DND-41 (cell line): Measurements from ENCODE around the gene PHACTR1.

Source experiments
- ATAC-seq: fragments of 200-7000 bp; cut with Tn5 transposase; 3 replicates; pipeline ENCODE4 v1.9.1; 2021; ENCODE audit warnings: low read depth; ENCODE audit not compliant: insufficient read depth
- DNase-seq: peaks from one replicate; pipeline ENCODE4 v3.0.0-alpha.2; 2020
- H2AFZ ChIP-seq: 2 replicates; pipeline ENCODE4 v1.6.0; 2012; ENCODE audit warnings: low read depth, low read length
- H3K27ac ChIP-seq: 2 replicates; pipeline ENCODE4 v1.5.1; 2012; ENCODE audit warnings: low read length, inconsistent platforms
- H3K27me3 ChIP-seq: fragments of 200-600 bp; sonication (generic); 2 replicates; pipeline ENCODE4 v1.6.0; 2012; ENCODE audit warnings: low read length, mild to moderate bottlenecking, inconsistent platforms; ENCODE audit not compliant: insufficient read depth, poor library complexity
- H3K36me3 ChIP-seq: 2 replicates; pipeline ENCODE4 v1.5.1; 2012; ENCODE audit warnings: low read length, inconsistent platforms; ENCODE audit not compliant: insufficient read depth
- H3K4me1 ChIP-seq: 2 replicates; pipeline ENCODE4 v1.5.1; 2012; ENCODE audit warnings: mild to moderate bottlenecking, low read length; ENCODE audit not compliant: insufficient read depth
- H3K4me2 ChIP-seq: 2 replicates; pipeline ENCODE4 v1.6.0; 2012; ENCODE audit warnings: mild to moderate bottlenecking, moderate library complexity, low read length, inconsistent platforms; ENCODE audit not compliant: insufficient read depth
- H3K4me3 ChIP-seq, 2 experiments: fragments of 200-600 bp in 1 of 2; shearing (Covaris generic) in 1 of 2; 2 replicates each; pipeline ENCODE4 v1.5.1; 2012 to 2016; ENCODE audit warnings: inconsistent platforms in 2 of 2, low read length in 2 of 2, mild to moderate bottlenecking in 2 of 2, low read depth in 1 of 2, moderate library complexity in 1 of 2
- H3K79me2 ChIP-seq: 2 replicates; pipeline ENCODE4 v1.6.0; 2012; ENCODE audit warnings: low read length, inconsistent platforms; ENCODE audit not compliant: insufficient read depth
- H3K9ac ChIP-seq: 2 replicates; pipeline ENCODE4 v1.6.0; 2012; ENCODE audit warnings: low read depth, mild to moderate bottlenecking, inconsistent platforms, low read length, moderate library complexity
- H3K9me3 ChIP-seq: 2 replicates; pipeline ENCODE4 v1.5.1; 2012; ENCODE audit warnings: low read length, moderate library complexity, mild to moderate bottlenecking, inconsistent platforms; ENCODE audit not compliant: insufficient read depth, severe bottlenecking
- H4K20me1 ChIP-seq: 2 replicates; pipeline ENCODE4 v1.6.0; 2012; ENCODE audit warnings: low read length; ENCODE audit not compliant: insufficient read depth
- CTCF ChIP-seq: IDR thresholded peaks from 2 replicates; pipeline ENCODE4 v1.5.1; 2012; ENCODE audit warnings: borderline replicate concordance, low read length, moderate library complexity, mild to moderate bottlenecking; ENCODE audit not compliant: poor library complexity, severe bottlenecking; ENCODE audit errors: extremely low read depth
- EZH2 ChIP-seq: IDR thresholded peaks from 3 replicates; pipeline ENCODE4 v1.6.1; 2012; ENCODE audit warnings: borderline replicate concordance, low read depth, mild to moderate bottlenecking, moderate library complexity, low read length, inconsistent platforms; ENCODE audit not compliant: severe bottlenecking

The PHACTR1 gene

GRCh38 chr6:12947967-12948366 lies 231.4 kb downstream of the PHACTR1 start:
- Histone ChIP-seq H4K20me1 (no peaks in the 10 kb centered on the region), H3K4me3 (no peak overlapping the region), H3K4me2 (no peak overlapping the region), H3K4me1 (no peaks in the 10 kb centered on the region), H3K9ac (no peak overlapping the region), H3K36me3 (no peaks in the 10 kb centered on the region), H3K27ac (no peak overlapping the region), H2AFZ (no peak overlapping the region), H3K9me3 (no peaks in the 10 kb centered on the region), H3K27me3 (peaks cover 7% of the 10 kb centered on the region), H3K79me2 (no peaks in the 10 kb centered on the region)
- DNase-seq (no peak), ATAC-seq (no peak)
- TF ChIP-seq CTCF (no peak), EZH2 (no peak)

DNA sequence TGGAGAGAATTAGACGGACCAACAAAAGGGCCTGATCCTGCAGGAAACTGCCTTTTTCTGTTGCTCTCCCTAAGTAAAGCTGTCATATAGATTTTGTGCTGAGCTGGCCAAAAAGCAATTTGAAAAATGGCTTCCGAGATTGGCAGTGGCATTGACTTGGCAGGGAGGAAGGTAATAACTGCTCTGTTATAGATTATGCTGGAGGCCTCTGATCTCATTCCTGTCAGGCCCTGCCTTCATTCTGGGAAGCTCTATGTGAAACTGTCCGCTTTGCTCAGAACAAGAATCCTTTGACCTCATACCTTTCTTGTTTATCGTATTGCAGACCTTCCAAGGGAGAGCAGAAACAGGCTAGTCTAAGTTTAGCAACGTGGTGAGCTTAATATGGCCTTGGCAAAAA lies 234.4 kb downstream of the PHACTR1 start:
- H3K9me3 ChIP-seq = no peaks in the 10 kb centered on the region
- ATAC-seq = no peak
- no peaks in the 10 kb centered on the region for H3K79me2 ChIP-seq
- H3K36me3 ChIP-seq = no peaks in the 10 kb centered on the region
- H3K4me3 ChIP-seq = no peak overlapping the region
- H3K27me3 ChIP-seq = peaks cover 17% of the 10 kb centered on the region
- no peaks in the 10 kb centered on the region for H3K4me1 ChIP-seq
- no peak for DNase-seq
- no peak overlapping the region for H3K27ac ChIP-seq
- no peaks in the 10 kb centered on the region for H4K20me1 ChIP-seq
- H2AFZ ChIP-seq = no peak overlapping the region
- H3K9ac ChIP-seq = no peak overlapping the region
- TF ChIP-seq EZH2 (no peak), CTCF (no peak)
- no peak overlapping the region for H3K4me2 ChIP-seq

- Histone ChIP-seq H2AFZ (no peak overlapping the region), H3K4me2 (no peak overlapping the region), H3K27me3 (peaks cover 18% of the 10 kb centered on the region), H3K79me2 (no peaks in the 10 kb centered on the region), H3K9ac (no peak overlapping the region), H3K36me3 (no peaks in the 10 kb centered on the region), H4K20me1 (no peaks in the 10 kb centered on the region), H3K4me3 (no peak overlapping the region), H3K4me1 (peaks cover 3% of the 10 kb centered on the region), H3K27ac (no peak overlapping the region), H3K9me3 (no peaks in the 10 kb centered on the region)
- DNase-seq (no peak), ATAC-seq (no peak)
- TF ChIP-seq CTCF = no peak
These were observed 234.8 kb downstream of the PHACTR1 start for GRCh38 chr6:12951415-12951814.

GRCh38 chr6:12952318-12952717 lies 235.8 kb downstream of the PHACTR1 start:
- DNase-seq = no peak
- H3K4me3 ChIP-seq = no peak overlapping the region
- H2AFZ ChIP-seq = no peak overlapping the region
- H3K36me3 ChIP-seq = no peaks in the 10 kb centered on the region
- H3K79me2 ChIP-seq = no peaks in the 10 kb centered on the region
- no peak overlapping the region for H3K9ac ChIP-seq
- no peak overlapping the region for H3K27ac ChIP-seq
- no peaks in the 10 kb centered on the region for H4K20me1 ChIP-seq
- peaks cover 12% of the 10 kb centered on the region for H3K4me1 ChIP-seq
- H3K9me3 ChIP-seq = no peaks in the 10 kb centered on the region
- ATAC-seq = no peak
- no peak for TF ChIP-seq EZH2
- TF ChIP-seq CTCF = no peak
- H3K4me2 ChIP-seq = no peak overlapping the region
- H3K27me3 ChIP-seq = peaks cover 27% of the 10 kb centered on the region
